Vagina (tissue), 2 donors: ENCODE data around the gene PNMA8A.

ENCODE experiments used
- POLR2A ChIP-seq, 2 donors: fragments of 450-650 bp; IDR thresholded peaks; one replicate each; pipeline ENCODE4 v1.6.1; 2017; ENCODE audit warnings: antibody characterized with exemption in 2 of 2, mild to moderate bottlenecking in 2 of 2, moderate library complexity in 2 of 2
- POLR2AphosphoS5 ChIP-seq, 2 donors: sonication (generic); formaldehyde crosslinking; IDR thresholded peaks; one replicate each; pipeline ENCODE4 v1.9.0; 2017; ENCODE audit warnings: antibody characterized with exemption in 2 of 2, mild to moderate bottlenecking in 2 of 2, low read depth in 1 of 2; ENCODE audit not compliant: insufficient read depth in 1 of 2
- TF ChIP-seq, protein P1 (sequence below), 3 experiments: fragments of 450-650 bp in 2 of 3; fragments of 200-600 bp in 1 of 3; sonication (generic) in 1 of 3; IDR thresholded peaks; one replicate each; pipeline ENCODE4 v1.5.1; 2017 to 2019; ENCODE audit warnings: antibody characterized with exemption in 3 of 3, mild to moderate bottlenecking in 2 of 3, moderate library complexity in 2 of 3

- TF ChIP-seq, protein P1, sequence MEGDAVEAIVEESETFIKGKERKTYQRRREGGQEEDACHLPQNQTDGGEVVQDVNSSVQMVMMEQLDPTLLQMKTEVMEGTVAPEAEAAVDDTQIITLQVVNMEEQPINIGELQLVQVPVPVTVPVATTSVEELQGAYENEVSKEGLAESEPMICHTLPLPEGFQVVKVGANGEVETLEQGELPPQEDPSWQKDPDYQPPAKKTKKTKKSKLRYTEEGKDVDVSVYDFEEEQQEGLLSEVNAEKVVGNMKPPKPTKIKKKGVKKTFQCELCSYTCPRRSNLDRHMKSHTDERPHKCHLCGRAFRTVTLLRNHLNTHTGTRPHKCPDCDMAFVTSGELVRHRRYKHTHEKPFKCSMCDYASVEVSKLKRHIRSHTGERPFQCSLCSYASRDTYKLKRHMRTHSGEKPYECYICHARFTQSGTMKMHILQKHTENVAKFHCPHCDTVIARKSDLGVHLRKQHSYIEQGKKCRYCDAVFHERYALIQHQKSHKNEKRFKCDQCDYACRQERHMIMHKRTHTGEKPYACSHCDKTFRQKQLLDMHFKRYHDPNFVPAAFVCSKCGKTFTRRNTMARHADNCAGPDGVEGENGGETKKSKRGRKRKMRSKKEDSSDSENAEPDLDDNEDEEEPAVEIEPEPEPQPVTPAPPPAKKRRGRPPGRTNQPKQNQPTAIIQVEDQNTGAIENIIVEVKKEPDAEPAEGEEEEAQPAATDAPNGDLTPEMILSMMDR (IDR thresholded peaks at IDR 0.05), result no peak
- no peak for TF ChIP-seq POLR2AphosphoS5 (IDR thresholded peaks at IDR 0.05; ENCODE audit: insufficient read depth in 1 of 2, low read depth in 1 of 2)
- TF ChIP-seq POLR2A (IDR thresholded peaks at IDR 0.05), result no peak
Observed at GRCh38 chr19:46426035-46426505, 45.3 kb downstream of the PNMA8A start.
